Stimulated activated CD8-positive, alpha-beta memory T cell treated with anti-CD3 and anti-CD28 coated beads, Interleukin-7, amount 100 ng/mL, for 48 hours (primary cell): ENCODE measurements around the gene RNASE4.

ENCODE experiments used
- DNase-seq, 2 donors: peaks; one replicate each; pipeline ENCODE4 v3.0.0-alpha.2; 2020; ENCODE audit warnings: low read depth in 1 of 2; ENCODE audit errors: extremely low read depth in 1 of 2

The RNASE4 gene

DNA sequence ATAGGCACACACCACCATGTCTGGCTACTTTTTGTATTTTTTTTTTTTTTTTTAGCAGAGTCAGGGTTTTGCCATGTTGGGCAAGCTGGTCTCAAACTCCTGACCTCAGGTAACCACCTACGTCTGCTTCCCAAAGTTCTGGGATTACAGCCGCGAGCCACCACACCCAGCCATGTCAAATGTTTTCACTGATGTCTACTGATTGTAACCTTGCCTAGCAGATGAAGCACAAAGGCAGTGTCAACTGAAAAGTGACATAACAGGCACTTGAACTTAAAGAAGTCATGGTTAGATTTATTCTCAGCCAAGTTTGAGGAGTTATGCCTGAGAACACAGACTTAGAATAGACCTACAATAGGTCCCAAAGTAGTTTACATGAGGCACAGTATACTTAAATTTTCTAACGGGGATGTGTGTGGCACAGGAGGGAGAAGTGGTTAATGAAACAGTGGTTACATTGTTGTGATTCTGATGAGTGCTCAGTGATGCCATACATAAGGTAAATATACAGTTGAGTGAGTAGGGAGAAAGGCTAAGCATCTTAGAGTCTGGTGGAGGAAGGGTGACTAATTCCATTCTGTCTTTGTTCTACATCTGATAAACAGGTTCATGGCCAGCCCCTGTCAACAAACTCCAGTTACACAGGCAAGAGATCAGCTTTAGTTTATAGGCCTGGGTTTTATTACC is 12.6 kb upstream of the RNASE4 start:
- no peak for DNase-seq

- no peak for DNase-seq
Measured at GRCh38 chr14:20675669-20676068, 8.7 kb upstream of the RNASE4 start.

GRCh38 chr14:20676072-20676471 is 8.3 kb upstream of the RNASE4 start:
- no peak for DNase-seq

- DNase-seq: no peak
Measured at GRCh38 chr14:20679907-20680306, 4.5 kb upstream of the RNASE4 start.

GRCh38 chr14:20680363-20680762 is 4.0 kb upstream of the RNASE4 start:
- DNase-seq: no peak

DNA sequence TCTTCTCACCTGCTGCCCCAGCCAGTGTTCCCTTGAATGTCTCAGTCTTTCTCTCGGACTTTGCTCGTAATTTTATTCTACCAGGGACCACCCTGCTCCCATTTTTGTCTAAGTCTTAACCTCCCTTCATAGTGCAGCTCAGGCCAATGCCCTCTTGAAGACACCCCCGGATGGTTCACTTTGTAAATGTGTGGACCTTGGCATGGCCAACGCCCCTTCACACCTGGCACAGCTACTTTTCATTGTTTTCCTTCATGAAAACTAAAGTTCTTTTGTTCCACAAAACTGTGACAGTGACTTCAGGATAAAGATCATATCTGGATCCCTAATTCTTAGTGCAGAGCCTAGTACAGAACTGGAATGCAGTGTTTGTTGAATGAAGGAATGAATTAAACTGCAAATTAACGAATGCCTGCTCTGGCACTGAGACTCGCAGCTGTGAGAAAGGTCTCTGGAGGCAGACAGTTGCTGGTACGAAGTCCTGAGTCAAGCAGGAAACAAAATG is 3.5 kb upstream of the RNASE4 start:
- DNase-seq: no peak

GRCh38 chr14:20681348-20682126 is 2.8 kb upstream of the RNASE4 start:
- peak; percentile 72 to 81 for DNase-seq

DNA sequence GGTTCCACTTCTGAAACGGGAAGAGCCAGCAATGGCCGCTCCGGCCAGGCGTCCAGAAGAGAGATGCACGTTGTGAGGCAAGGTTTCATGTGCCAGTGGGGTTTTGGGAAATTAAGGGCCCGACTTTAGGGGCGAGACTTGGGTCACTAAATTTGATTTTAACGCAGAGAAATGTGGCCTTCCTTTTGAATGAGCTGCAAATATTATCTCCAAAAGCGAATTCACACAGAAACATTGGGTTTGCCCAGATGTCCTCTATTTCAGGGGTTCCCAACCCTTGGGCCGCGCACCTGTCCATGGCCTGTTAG is 2.3 kb upstream of the RNASE4 start:
- no peak for DNase-seq

DNA sequence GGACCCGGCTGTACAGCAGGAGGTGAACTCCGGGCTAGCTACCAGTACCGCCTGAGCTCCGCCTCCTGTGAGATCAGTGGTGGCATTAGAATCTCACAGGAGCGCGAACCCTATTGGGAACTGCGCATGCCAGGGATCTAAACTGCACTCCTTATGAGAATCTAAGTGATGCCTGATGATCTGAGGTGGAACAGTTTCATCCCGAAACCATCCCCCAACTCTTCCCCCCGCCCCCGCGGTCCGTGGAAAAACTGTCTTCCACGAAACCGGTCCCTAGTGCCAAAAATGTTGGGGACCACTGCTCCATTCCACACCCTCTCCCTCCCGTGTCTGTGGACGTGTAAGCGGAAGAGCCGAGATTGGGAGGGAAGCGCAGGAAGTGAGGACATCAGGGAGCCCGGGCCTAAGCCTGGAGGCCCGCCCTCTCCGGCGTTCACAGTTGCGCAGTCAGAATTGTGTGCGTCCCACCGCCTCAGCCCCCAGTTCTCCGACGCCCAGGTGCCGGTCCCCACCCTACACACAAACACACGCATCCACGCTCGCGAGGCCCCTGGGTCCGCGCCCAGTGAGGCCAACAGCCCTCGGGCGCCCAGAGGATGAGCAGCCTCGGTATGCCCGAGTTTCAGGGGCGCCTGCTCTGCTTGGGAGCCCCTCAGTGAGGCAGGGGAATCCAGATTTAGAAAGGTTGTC is 1.8 kb upstream of the RNASE4 start:
- DNase-seq: peak; percentile 62 to 73

GRCh38 chr14:20683125-20683890 is 1.1 kb upstream of the RNASE4 start:
- DNase-seq: peak; percentile 58 to 72

- no peak for DNase-seq
Measured at GRCh38 chr14:20684662-20685456, 499 bp downstream of the RNASE4 start.

DNA sequence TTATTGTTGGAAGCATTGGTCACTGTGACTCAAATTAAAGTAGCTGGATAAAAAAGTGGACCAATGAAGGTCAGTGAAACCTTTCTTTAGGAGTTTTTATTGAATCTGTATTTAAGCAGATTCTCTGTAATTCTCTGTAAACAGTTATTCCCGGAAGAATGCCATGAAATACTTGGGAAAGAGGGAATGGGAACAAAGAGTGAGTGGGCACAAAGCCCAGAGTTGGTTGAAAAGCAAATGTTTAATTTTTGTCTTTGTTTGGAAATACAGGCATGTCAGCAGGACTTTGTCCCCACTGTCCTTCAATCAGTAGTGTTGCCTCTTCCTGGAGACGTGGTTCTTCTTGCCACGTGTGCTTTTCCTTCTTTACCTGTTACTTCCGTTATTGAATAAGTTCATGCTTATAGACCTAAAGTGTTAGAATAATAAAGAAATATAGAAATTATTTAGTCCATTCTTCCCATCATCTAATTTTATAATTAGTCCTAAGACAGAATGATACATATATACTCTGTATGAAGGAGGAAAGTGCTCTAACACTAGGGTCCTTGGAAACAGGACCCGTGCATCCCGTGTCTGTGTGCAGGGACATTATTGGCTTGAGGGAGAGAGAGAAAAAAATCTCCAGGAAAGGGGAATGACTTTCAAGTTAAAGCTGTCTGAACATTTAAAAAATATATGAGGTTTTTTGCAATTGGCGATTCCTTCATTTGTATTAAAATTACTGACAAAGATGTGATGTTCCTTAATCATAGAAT is 2.2 kb downstream of the RNASE4 start:
- no peak for DNase-seq

GRCh38 chr14:20687362-20688166 is 3.2 kb downstream of the RNASE4 start:
- DNase-seq: no peak

DNA sequence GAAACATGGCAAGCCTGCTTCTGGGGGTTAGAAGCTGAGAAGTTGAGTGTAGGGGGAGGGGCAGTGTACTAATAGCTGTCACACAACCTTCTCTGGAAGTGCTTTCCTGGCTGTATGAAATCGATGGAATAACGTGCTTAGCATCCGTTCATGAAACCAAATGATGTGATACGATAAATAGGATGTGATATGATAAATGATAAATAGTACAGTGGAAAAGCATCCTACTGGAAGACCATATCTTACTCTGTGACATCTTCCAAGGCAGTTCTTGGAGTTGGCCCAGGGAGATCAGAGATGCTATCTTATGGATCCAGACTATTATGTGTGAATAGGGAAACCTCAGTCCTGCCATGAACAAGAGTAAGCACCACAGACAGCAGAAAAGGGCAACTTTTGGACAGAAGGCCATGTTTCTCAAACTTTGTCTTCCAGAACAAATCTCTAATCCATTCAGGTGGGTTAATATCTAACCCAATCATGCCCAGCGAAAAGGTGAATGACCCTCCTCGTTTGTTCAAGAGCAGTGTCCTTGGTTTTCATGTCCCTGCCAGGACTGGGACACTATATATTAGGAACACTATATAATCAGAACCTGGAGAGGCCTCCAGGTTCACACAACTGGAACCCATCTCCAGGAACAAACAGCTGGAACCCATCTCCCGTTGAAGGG is 3.9 kb downstream of the RNASE4 start, which contains the start of gene ANG:
ANG (plus strand) TSS at position 598 of the 673 bp plus-strand sequence. CDS start 4,801 bp downstream, outside the sequence.
- no peak for DNase-seq

GRCh38 chr14:20690848-20691640 is 6.7 kb downstream of the RNASE4 start:
- DNase-seq: no peak

- DNase-seq: no peak
Measured at GRCh38 chr14:20692116-20692751, 7.9 kb downstream of the RNASE4 start.

DNA sequence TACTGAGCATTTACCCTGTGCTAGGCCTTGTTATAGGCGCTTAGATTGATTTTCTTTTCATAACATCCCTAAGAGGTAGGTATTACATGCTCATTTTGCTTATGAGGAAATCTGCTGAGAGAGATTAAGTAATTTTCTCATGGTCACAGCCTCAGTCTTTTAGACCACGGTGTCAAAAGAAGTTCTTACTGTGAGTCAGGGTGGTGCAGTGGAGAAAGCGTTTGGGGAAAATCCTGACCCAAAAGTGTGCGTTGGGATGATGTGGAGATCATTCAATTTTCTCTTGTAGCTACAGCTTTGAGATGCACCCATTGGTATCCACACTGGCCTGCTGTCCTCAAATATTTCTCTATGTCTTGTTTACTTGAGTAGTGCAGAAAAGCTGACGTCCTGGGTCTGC is 12.4 kb downstream of the RNASE4 start:
- DNase-seq: no peak
